Lower lobe of right lung (tissue), 2 donors: Measurements from ENCODE around the gene MYH3. TPM values are rescaled to one million over a fixed set of nuclear protein-coding genes. Genes with fewer than 3 reads are reported as not detected.

Source experiments
- ATAC-seq, 2 donors: fragments of 200-7000 bp; cut with Tn5 transposase; one replicate each; pipeline ENCODE4 v1.9.1; 2020 to 2022; ENCODE audit warnings: mild to moderate bottlenecking in 2 of 2, moderate library complexity in 2 of 2
- DNase-seq: peaks from one replicate; pipeline ENCODE4 v3.0.0-alpha.2; 2020
- H3K27ac ChIP-seq: fragments of 200-600 bp; one replicate; pipeline ENCODE4 v1.8.0; 2022
- H3K27me3 ChIP-seq: fragments of 200-600 bp; one replicate; pipeline ENCODE4 v1.8.0; 2022; ENCODE audit warnings: low read depth
- H3K36me3 ChIP-seq: fragments of 200-600 bp; one replicate; pipeline ENCODE4 v1.8.0; 2022; ENCODE audit warnings: mild to moderate bottlenecking
- H3K4me1 ChIP-seq: fragments of 200-600 bp; one replicate; pipeline ENCODE4 v1.8.0; 2022
- H3K4me3 ChIP-seq: fragments of 200-600 bp; one replicate; pipeline ENCODE4 v1.8.0; 2022; ENCODE audit warnings: mild to moderate bottlenecking
- H3K9me3 ChIP-seq: fragments of 200-600 bp; one replicate; pipeline ENCODE4 v1.8.0; 2022
- intact Hi-C: fragments of 100-400 bp; cut with DNase I; formaldehyde crosslinking; loops from one replicate; pipeline ENCODE4 v1.11.0; 2022
- total RNA-seq: library from RNA; stranded (reverse); fragmentation: NEBNext Ultra II Directional; extraction: Animal tissue kit (Norgen Biotek cat#: 25700); gene quantifications from one replicate; pipeline ENCODE4 v1.2.1, GENCODE V29; 2021
- TF ChIP-seq, protein P1 (sequence below): fragments of 200-600 bp; IDR thresholded peaks from one replicate; pipeline ENCODE4 v1.8.0; 2022; ENCODE audit warnings: antibody characterized with exemption, mild to moderate bottlenecking
- donor health status: DM: no; HTN: yes; CAD: no; lungs with severe emphysema.

The MYH3 gene
- total RNA-seq, 1 donor from 2014 or later, result 1.2 TPM

DNA sequence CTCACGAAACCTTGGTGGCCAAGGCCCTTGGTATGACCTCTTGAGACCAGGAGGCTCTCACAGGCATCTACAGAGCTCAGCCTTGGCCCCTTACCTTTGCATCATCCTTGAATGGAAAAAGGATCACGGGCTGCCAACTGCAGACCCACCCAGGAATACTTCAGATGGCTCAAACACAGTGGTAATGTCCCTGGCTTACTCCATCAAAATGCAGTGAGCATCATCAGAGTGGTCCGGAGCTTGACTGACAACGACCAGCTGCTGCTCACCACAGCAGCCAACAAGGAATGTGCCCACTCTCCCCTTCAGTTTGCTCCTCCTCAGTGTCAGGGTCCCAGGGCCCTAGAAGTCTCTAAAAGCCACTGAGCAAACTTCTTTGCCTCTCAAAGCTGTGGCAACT is 17.6 kb upstream of the MYH3 start:
- no peak for DNase-seq
- Histone ChIP-seq H3K4me3 (no peak overlapping the region), H3K27me3 (no peaks in the 10 kb centered on the region), H3K4me1 (no peaks in the 10 kb centered on the region), H3K9me3 (no peaks in the 10 kb centered on the region), H3K27ac (no peak overlapping the region), H3K36me3 (peaks cover 49% of the 10 kb centered on the region)
- ATAC-seq, result no peak
- intact Hi-C loops, result no loop called here
- TF ChIP-seq, protein P1, sequence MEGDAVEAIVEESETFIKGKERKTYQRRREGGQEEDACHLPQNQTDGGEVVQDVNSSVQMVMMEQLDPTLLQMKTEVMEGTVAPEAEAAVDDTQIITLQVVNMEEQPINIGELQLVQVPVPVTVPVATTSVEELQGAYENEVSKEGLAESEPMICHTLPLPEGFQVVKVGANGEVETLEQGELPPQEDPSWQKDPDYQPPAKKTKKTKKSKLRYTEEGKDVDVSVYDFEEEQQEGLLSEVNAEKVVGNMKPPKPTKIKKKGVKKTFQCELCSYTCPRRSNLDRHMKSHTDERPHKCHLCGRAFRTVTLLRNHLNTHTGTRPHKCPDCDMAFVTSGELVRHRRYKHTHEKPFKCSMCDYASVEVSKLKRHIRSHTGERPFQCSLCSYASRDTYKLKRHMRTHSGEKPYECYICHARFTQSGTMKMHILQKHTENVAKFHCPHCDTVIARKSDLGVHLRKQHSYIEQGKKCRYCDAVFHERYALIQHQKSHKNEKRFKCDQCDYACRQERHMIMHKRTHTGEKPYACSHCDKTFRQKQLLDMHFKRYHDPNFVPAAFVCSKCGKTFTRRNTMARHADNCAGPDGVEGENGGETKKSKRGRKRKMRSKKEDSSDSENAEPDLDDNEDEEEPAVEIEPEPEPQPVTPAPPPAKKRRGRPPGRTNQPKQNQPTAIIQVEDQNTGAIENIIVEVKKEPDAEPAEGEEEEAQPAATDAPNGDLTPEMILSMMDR, result no peak

DNA sequence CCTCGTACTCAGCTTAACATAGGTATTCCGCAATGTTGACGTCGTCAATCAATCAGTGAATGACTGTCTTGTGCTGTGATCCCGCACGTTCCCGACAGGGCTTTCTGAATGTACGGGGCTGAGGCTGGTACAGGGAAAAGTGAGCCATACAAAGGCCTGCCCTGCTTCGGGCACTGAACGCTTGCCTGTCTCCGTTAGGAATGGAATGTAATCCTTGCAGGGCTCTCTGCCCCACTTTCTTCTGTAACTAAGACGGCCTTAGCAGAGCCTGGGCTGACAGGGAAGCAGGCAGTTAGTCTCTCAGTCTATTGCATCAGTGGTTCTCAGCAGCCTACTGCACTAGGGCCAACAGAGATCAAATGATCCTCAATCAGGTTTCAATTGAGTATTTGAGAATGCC is 16.2 kb upstream of the MYH3 start:
- ATAC-seq (no peak), DNase-seq (no peak)
- Histone ChIP-seq H3K36me3 (peaks cover 44% of the 10 kb centered on the region), H3K27me3 (no peaks in the 10 kb centered on the region), H3K27ac (no peak overlapping the region), H3K4me1 (no peaks in the 10 kb centered on the region), H3K9me3 (no peaks in the 10 kb centered on the region), H3K4me3 (no peak overlapping the region)
- TF ChIP-seq, protein P1, result no peak
- intact Hi-C loops, result no loop called here

DNA sequence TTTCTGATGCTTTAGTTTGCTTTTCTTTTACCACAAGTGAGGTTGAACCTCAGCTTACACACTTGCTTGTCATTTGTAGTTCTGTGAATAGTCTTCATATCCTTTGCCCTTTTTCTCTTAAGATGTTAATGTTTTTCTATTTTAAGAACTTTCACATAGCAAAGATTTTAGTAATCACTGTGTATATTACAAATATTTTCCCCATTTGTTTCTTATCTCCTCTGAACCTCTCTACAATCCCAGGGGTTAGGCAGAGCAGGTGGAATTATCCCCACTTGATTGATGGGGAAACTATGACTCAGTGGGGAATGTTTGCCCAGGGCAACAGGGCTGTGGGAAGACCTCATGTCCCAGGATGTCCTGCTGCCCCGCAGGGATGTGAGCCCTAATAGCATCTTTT is 11.7 kb upstream of the MYH3 start:
- Histone ChIP-seq H3K4me1 (no peaks in the 10 kb centered on the region), H3K9me3 (no peaks in the 10 kb centered on the region), H3K4me3 (no peak overlapping the region), H3K27me3 (no peaks in the 10 kb centered on the region), H3K27ac (no peak overlapping the region), H3K36me3 (peaks cover 3% of the 10 kb centered on the region)
- intact Hi-C loops, result no loop called here
- no peak for DNase-seq
- TF ChIP-seq, protein P1, result no peak
- no peak for ATAC-seq

DNA sequence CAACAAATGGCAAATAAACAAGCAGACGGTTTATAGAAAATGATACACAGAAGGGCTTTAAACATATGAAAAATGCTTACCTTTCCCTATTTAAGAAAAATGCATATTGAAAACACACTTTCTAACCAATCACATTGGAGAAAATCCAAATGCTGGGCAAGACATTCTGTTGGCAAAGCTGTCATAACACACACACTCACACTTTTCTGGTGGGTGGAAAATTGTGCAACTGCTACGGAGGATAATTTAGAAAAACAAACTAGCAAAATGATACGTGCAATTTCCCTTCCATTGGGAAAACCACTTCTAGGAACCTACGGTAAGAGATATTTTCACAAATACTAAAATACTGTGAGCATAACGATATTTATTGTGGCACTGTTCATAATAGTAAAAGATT is 9.8 kb upstream of the MYH3 start:
- Histone ChIP-seq H3K36me3 (no peaks in the 10 kb centered on the region), H3K4me3 (no peak overlapping the region), H3K4me1 (no peaks in the 10 kb centered on the region), H3K9me3 (no peaks in the 10 kb centered on the region), H3K27ac (no peak overlapping the region), H3K27me3 (no peaks in the 10 kb centered on the region)
- ATAC-seq (no peak), DNase-seq (no peak)
- intact Hi-C loops, result no loop called here
- TF ChIP-seq, protein P1, result no peak

DNA sequence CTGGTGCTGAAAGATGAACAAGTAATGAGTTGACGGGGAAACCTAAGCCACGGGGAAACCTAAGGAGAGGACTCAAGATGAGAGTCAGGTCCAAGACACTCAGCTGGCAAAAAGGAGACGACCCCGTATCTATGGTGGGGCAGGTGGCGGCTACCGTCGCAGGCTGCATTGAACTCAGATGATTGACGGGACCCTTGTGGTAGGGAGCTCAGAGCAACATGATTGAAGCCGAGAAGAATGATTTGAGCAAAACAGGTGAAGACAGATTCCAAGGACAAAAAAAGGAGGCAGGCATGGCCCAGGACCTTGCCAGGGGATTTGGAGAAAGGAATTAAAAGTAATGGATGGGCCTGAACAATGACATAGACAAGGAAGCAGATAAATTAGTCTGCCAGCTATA is 7.5 kb upstream of the MYH3 start:
- no peaks in the 10 kb centered on the region for H3K4me1 ChIP-seq
- H3K27me3 ChIP-seq, result no peaks in the 10 kb centered on the region
- no peaks in the 10 kb centered on the region for H3K9me3 ChIP-seq
- DNase-seq (no peak), ATAC-seq (no peak)
- no peaks in the 10 kb centered on the region for H3K36me3 ChIP-seq
- TF ChIP-seq, protein P1, result no peak
- H3K27ac ChIP-seq, result no peak overlapping the region
- H3K4me3 ChIP-seq, result no peak overlapping the region
- intact Hi-C loops, result no loop called here

DNA sequence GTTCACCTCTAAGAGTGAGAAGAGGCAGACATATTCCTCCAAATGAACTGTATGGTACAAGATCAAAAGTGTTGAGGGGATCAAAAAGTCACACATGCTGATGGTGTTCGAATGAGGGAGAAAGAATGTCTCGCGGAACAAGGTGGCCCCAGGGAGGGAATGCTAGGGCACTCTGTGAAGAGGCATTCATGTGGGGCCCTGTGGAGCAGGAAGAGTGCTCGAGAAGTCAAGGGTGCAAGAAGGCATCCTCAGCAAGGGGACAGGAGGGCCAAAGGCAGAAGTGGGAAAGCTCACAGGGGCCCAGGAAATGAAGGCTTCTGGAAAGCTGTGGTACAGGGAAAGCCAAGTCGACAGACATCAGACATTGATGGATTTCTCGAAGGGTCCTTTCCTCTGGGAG is 6.1 kb upstream of the MYH3 start:
- no peaks in the 10 kb centered on the region for H3K9me3 ChIP-seq
- no peaks in the 10 kb centered on the region for H3K36me3 ChIP-seq
- no peak for DNase-seq
- H3K27me3 ChIP-seq, result no peaks in the 10 kb centered on the region
- no peak overlapping the region for H3K27ac ChIP-seq
- intact Hi-C loops, result no loop called here
- no peaks in the 10 kb centered on the region for H3K4me1 ChIP-seq
- no peak overlapping the region for H3K4me3 ChIP-seq
- TF ChIP-seq, protein P1, result no peak
- no peak for ATAC-seq
